Endothelial cell of umbilical vein (primary cell): ENCODE results near the gene MESD. TPM values are rescaled to one million over a fixed set of nuclear protein-coding genes. Genes with fewer than 3 reads are reported as not detected.

Experiments used
- BruUV-seq: library from RNA; stranded (reverse); fragments of 400-500 nt; replicated peaks from 2 replicates; lab custom pipeline; 2021; lab: Mats Ljungman, UMichigan
- CTCF ChIA-PET: fragments of 300-600, 350-600 bp; sonication (Branson Sonifier 250); formaldehyde crosslinking; loops from one replicate; lab custom pipeline; 2021; ENCODE audit warnings: antibody characterized with exemption, inconsistent platforms; lab: Charles Lee
- POLR2A ChIA-PET: fragments of 300-600, 350-600 bp; sonication (Branson Sonifier 250); formaldehyde crosslinking; loops from one replicate; lab custom pipeline; 2021; ENCODE audit warnings: antibody characterized with exemption, inconsistent platforms; lab: Charles Lee
- DNase-seq: peaks from one replicate; pipeline ENCODE4 v3.0.0-alpha.2; 2011; ENCODE audit warnings: low read depth, low spot score
- FAIRE-seq: peaks from 2 replicates; lab custom pipeline; 2011; peaks lifted over from hg19 to GRCh38; lab: Jason Lieb, UNC
- H2AFZ ChIP-seq: 2 replicates; pipeline ENCODE4 v1.6.0; 2012; ENCODE audit warnings: low read depth, low read length, control low read depth, inconsistent platforms
- H3K27ac ChIP-seq: 2 replicates; pipeline ENCODE4 v1.5.1; 2011; ENCODE audit warnings: low read depth, mild to moderate bottlenecking, control low read depth, low read length, moderate library complexity; ENCODE audit not compliant: insufficient read depth
- H3K27me3 ChIP-seq, 2 experiments: 2 replicates each; pipeline versions ENCODE4 v1.6.0 to v1.6.1; 2011; ENCODE audit warnings: low read length in 2 of 2, mixed read lengths in 1 of 2; ENCODE audit not compliant: control insufficient read depth in 2 of 2, insufficient read depth in 2 of 2
- H3K36me3 ChIP-seq, 2 experiments: 2 replicates in 1 of 2; 3 replicates in 1 of 2; pipeline ENCODE4 v1.5.1; 2011; ENCODE audit warnings: low read length in 2 of 2, mild to moderate bottlenecking in 1 of 2, moderate library complexity in 1 of 2; ENCODE audit not compliant: control insufficient read depth in 2 of 2, insufficient read depth in 2 of 2; ENCODE audit errors: extremely low read depth in 1 of 2
- H3K4me1 ChIP-seq: 3 replicates; pipeline ENCODE4 v1.5.1; 2011; ENCODE audit warnings: mild to moderate bottlenecking, low read length; ENCODE audit not compliant: control insufficient read depth, insufficient read depth; ENCODE audit errors: extremely low read depth
- H3K4me2 ChIP-seq: 2 replicates; pipeline ENCODE4 v1.6.1; 2011; ENCODE audit warnings: low read length, control low read depth, mixed read lengths; ENCODE audit not compliant: insufficient read depth
- H3K4me3 ChIP-seq, 3 experiments: fragments of 200-600 bp in 1 of 3; sonication (generic), shearing (Covaris generic) in 1 of 3; replicated peaks in 1 of 3; 2 replicates each; pipeline ENCODE4 v1.5.1; 2011 to 2016; ENCODE audit warnings: control low read depth in 3 of 3, low read length in 3 of 3, mild to moderate bottlenecking in 2 of 3, inconsistent platforms in 1 of 3, low read depth in 1 of 3, moderate library complexity in 1 of 3; ENCODE audit not compliant: insufficient read depth in 1 of 3
- H3K79me2 ChIP-seq: 2 replicates; pipeline ENCODE4 v1.6.0; 2012; ENCODE audit warnings: low read length, inconsistent platforms; ENCODE audit not compliant: control insufficient read depth, insufficient read depth
- H3K9ac ChIP-seq: replicated peaks from 2 replicates; pipeline ENCODE3; 2011; ENCODE audit warnings: low read length, control low read depth; ENCODE audit not compliant: insufficient read depth; ENCODE audit errors: extremely low read depth
- H3K9me1 ChIP-seq: replicated peaks from 3 replicates; pipeline ENCODE4 v1.6.0; 2011; ENCODE audit warnings: mild to moderate bottlenecking, low read length; ENCODE audit not compliant: control insufficient read depth, insufficient read depth; ENCODE audit errors: extremely low read depth
- H3K9me3 ChIP-seq: replicated peaks from 2 replicates; pipeline ENCODE4 v1.5.1; 2012; ENCODE audit warnings: low read length, inconsistent platforms; ENCODE audit not compliant: control insufficient read depth, insufficient read depth
- H4K20me1 ChIP-seq: replicated peaks from 2 replicates; pipeline ENCODE3; 2011; ENCODE audit warnings: mild to moderate bottlenecking, low read length; ENCODE audit not compliant: control insufficient read depth, insufficient read depth; ENCODE audit errors: extremely low read depth
- EZH2 ChIP-seq: IDR thresholded peaks from 2 replicates; pipeline ENCODE4 v1.6.1; 2012; ENCODE audit warnings: borderline replicate concordance, low read depth, mild to moderate bottlenecking, moderate library complexity, low read length, inconsistent platforms; ENCODE audit not compliant: severe bottlenecking
- FOS ChIP-seq: IDR thresholded peaks from 2 replicates; pipeline ENCODE4 v1.6.1; 2011; ENCODE audit warnings: mild to moderate bottlenecking, low read length, moderate library complexity, borderline replicate concordance; ENCODE audit not compliant: insufficient read depth
- GATA2 ChIP-seq: IDR thresholded peaks from 2 replicates; pipeline ENCODE4 v1.7.0; 2011; ENCODE audit warnings: low read depth, mild to moderate bottlenecking, moderate library complexity, mixed read lengths, low read length; ENCODE audit not compliant: insufficient read length, insufficient read depth
- JUN ChIP-seq: IDR thresholded peaks from 2 replicates; pipeline ENCODE4 v1.6.1; 2011; ENCODE audit warnings: borderline replicate concordance, low read depth; ENCODE audit not compliant: insufficient read length, insufficient read depth
- MAX ChIP-seq: IDR thresholded peaks from 2 replicates; pipeline ENCODE4 v1.6.1; 2011; ENCODE audit not compliant: insufficient read depth, insufficient read length
- MYC ChIP-seq: IDR thresholded peaks from one replicate; pipeline ENCODE4 v1.6.1; 2011; ENCODE audit warnings: mild to moderate bottlenecking, low read depth, low read length
- POLR2A ChIP-seq: IDR thresholded peaks from 2 replicates; pipeline ENCODE4 v1.6.1; 2012; ENCODE audit warnings: low read depth, mild to moderate bottlenecking, control low read depth, low read length
- POLR2AphosphoS5 ChIP-seq: IDR thresholded peaks from 2 replicates; pipeline ENCODE4 v1.6.1; 2012; ENCODE audit warnings: low read depth, mild to moderate bottlenecking, control low read depth, low read length, moderate library complexity; ENCODE audit not compliant: insufficient read depth
- dilution Hi-C: fragments of 300-500 bp; cut with MboI; formaldehyde crosslinking; loops from one replicate; pipeline ENCODE4 v1.15.0; 2019; ENCODE audit warnings: low sequenced_read_pairs; ENCODE audit not compliant: extremely low pct_ligation_motif_present
- intact Hi-C: fragments of 100-400 bp; cut with micrococcal nuclease; formaldehyde crosslinking; loops from one replicate; pipeline ENCODE4 v1.10.0; 2022
- polyA plus RNA-seq, 4 experiments: library from polyadenylated mRNA; depleted of rRNA in 3 of 4; stranded (reverse) in 3 of 4; unstranded in 1 of 4; fragments of >200 nt; gene quantifications; 2 replicates each; pipeline versions ENCODE4 v1.2.1 to v1.2.3, GENCODE V29; 2011 to 2012; ENCODE audit warnings: missing spikeins in 1 of 4
- total RNA-seq: library from RNA; stranded (reverse); gene quantifications from 2 replicates; pipeline ENCODE4 v1.2.3, GENCODE V29; 2021
- TF ChIP-seq, protein P1 (sequence below), 2 donors: IDR thresholded peaks; 1 replicate in 1 of 2; 2 replicates in 1 of 2; pipeline ENCODE4 v1.5.1; 2011; ENCODE audit warnings: low read length in 2 of 2, mild to moderate bottlenecking in 2 of 2, moderate library complexity in 2 of 2, control low read depth in 1 of 2, inconsistent platforms in 1 of 2, low read depth in 1 of 2; ENCODE audit not compliant: insufficient read depth in 1 of 2; ENCODE audit errors: extremely low read depth in 1 of 2

Gene MESD
- total and polyA plus RNA-seq, 2 donors (not counting 3 experiments of a cell fraction or from before 2014, with no cell fraction given), result 12.8 to 30.5 TPM

DNA sequence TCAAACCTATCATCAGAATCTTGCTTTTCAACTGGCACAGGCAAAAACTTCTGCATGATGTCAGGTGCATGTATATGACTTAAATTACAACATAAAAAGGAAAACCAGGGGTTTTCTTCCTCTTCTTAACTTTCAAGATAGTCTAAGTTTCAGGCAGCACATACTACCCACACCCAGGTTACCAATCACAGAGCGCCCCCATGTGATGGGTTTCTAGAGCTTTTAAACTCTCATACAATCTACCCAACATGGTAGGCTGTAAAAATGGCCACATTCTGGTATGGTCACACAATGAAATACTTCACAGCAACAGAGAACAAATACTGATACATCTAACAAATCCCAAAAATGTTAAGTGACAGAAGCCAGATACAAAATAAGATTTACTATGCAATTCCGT lies 7.4 kb downstream of the MESD start:
- POLR2A ChIA-PET, result no interaction called here
- BruUV-seq, result no TSS peak
- H3K79me2 ChIP-seq, result peaks cover 39% of the 10 kb centered on the region
- dilution Hi-C loops, result no loop called here
- no peak for DNase-seq
- intact Hi-C loops, result no loop called here
- CTCF ChIA-PET, result interaction anchor here (1.3 kb wide), 1 partner anchor 284 kb away, joined by 5 read pairs; no protein-coding TSS in a partner anchor
- no peaks in the 10 kb centered on the region for H3K27me3 ChIP-seq
- H4K20me1 ChIP-seq, result peaks cover 2% of the 10 kb centered on the region
- no peak for FAIRE-seq
- peaks cover 4% of the 10 kb centered on the region in 2 experiments for H3K36me3 ChIP-seq
- H3K9me1 ChIP-seq, result no peaks in the 10 kb centered on the region
- TF ChIP-seq MYC, result no peak
- no peak for TF ChIP-seq GATA2
- TF ChIP-seq, protein P1, sequence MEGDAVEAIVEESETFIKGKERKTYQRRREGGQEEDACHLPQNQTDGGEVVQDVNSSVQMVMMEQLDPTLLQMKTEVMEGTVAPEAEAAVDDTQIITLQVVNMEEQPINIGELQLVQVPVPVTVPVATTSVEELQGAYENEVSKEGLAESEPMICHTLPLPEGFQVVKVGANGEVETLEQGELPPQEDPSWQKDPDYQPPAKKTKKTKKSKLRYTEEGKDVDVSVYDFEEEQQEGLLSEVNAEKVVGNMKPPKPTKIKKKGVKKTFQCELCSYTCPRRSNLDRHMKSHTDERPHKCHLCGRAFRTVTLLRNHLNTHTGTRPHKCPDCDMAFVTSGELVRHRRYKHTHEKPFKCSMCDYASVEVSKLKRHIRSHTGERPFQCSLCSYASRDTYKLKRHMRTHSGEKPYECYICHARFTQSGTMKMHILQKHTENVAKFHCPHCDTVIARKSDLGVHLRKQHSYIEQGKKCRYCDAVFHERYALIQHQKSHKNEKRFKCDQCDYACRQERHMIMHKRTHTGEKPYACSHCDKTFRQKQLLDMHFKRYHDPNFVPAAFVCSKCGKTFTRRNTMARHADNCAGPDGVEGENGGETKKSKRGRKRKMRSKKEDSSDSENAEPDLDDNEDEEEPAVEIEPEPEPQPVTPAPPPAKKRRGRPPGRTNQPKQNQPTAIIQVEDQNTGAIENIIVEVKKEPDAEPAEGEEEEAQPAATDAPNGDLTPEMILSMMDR (IDR thresholded peaks at IDR 0.05; ENCODE audit: extremely low read depth in 1 of 2, insufficient read depth in 1 of 2, low read depth in 1 of 2, low read length in 2 of 2), result no peak
- TF ChIP-seq POLR2A, result no peak
- no peak for TF ChIP-seq FOS
- TF ChIP-seq MAX, result no peak
- no peak for TF ChIP-seq JUN
- TF ChIP-seq EZH2, result no peak
- TF ChIP-seq POLR2AphosphoS5, result no peak
- no peak overlapping the region for H3K4me3 ChIP-seq
- H3K9ac ChIP-seq, result no peak overlapping the region
- H3K27ac ChIP-seq, result no peak overlapping the region
- peaks cover 10% of the 10 kb centered on the region for H3K4me1 ChIP-seq
- no peak overlapping the region for H3K4me2 ChIP-seq
- no peak overlapping the region for H2AFZ ChIP-seq
- H3K9me3 ChIP-seq, result no peaks in the 10 kb centered on the region
